HG03159 (cell line): ENCODE results near the gene LRSAM1.

Experiments
- ATAC-seq: cut with Tn5 transposase; IDR thresholded peaks from one replicate; pipeline ENCODE4 v1.9.1; 2021; ENCODE audit warnings: mild to moderate bottlenecking, moderate library complexity; ENCODE audit not compliant: unreplicated experiment

The LRSAM1 gene

GRCh38 chr9:127424676-127424999 is 26.7 kb upstream of the LRSAM1 start:
- peak; percentile 24 for ATAC-seq

- ATAC-seq, result no peak
Measured at GRCh38 chr9:127426756-127427155, 24.6 kb upstream of the LRSAM1 start.

GRCh38 chr9:127428348-127428747 is 23.0 kb upstream of the LRSAM1 start:
- ATAC-seq, result no peak

GRCh38 chr9:127430415-127430814 is 20.9 kb upstream of the LRSAM1 start:
- ATAC-seq, result no peak

GRCh38 chr9:127437497-127438264 is 13.6 kb upstream of the LRSAM1 start:
- no peak for ATAC-seq

GRCh38 chr9:127438394-127438793 is 12.9 kb upstream of the LRSAM1 start:
- ATAC-seq, result no peak

- no peak for ATAC-seq
Measured at GRCh38 chr9:127444283-127444920, 6.9 kb upstream of the LRSAM1 start.

GRCh38 chr9:127444921-127445850 is 6.1 kb upstream of the LRSAM1 start:
- no peak for ATAC-seq

GRCh38 chr9:127445851-127446712 is 5.2 kb upstream of the LRSAM1 start:
- no peak for ATAC-seq

GRCh38 chr9:127446713-127447415 is 4.4 kb upstream of the LRSAM1 start:
- ATAC-seq, result no peak

- no peak for ATAC-seq
Measured at GRCh38 chr9:127447416-127448111, 3.7 kb upstream of the LRSAM1 start.

- ATAC-seq, result no peak
Measured at GRCh38 chr9:127448112-127448805, 3.1 kb upstream of the LRSAM1 start.

GRCh38 chr9:127449332-127449966 is 1.9 kb upstream of the LRSAM1 start:
- ATAC-seq, result no peak

- ATAC-seq, result no peak
Measured at GRCh38 chr9:127450243-127450760, 1.0 kb upstream of the LRSAM1 start.

- peak; percentile 9 for ATAC-seq
Measured at GRCh38 chr9:127451608-127451857, 223 bp downstream of the LRSAM1 start.

GRCh38 chr9:127451858-127452656 is 747 bp downstream of the LRSAM1 start:
- ATAC-seq, result peak; percentile 7

GRCh38 chr9:127452691-127453090 is 1.4 kb downstream of the LRSAM1 start:
- ATAC-seq, result no peak
